Measurements from ENCODE around the gene MYOM3. TPM values are rescaled to one million over a fixed set of nuclear protein-coding genes. Genes with fewer than 3 reads are reported as not detected.

The MYOM3 gene
- total RNA-seq, 1 donor from 2014 or later = 1.2 TPM

- Histone ChIP-seq H3K27ac (no peak overlapping the region), H3K4me3 (no peak overlapping the region), H3K4me1 (no peaks in the 10 kb centered on the region), H3K36me3 (no peaks in the 10 kb centered on the region), H3K27me3 (no peaks in the 10 kb centered on the region), H3K9me3 (no peaks in the 10 kb centered on the region)
- intact Hi-C loops (cut with DNase I) = loop anchor here (5.0 kb wide), 1 partner anchor 318 kb away; no protein-coding TSS in a partner anchor
- no peak for TF ChIP-seq CTCF (IDR thresholded peaks at IDR 0.05)
- DNase-seq (ENCODE audit: low spot score in 2 of 2) = no peak
Measured at GRCh38 chr1:24074196-24074595, 37.7 kb downstream of the MYOM3 start.

- Histone ChIP-seq H3K9me3 (no peaks in the 10 kb centered on the region), H3K27ac (no peak overlapping the region), H3K36me3 (no peaks in the 10 kb centered on the region), H3K27me3 (no peaks in the 10 kb centered on the region), H3K4me3 (no peak overlapping the region), H3K4me1 (no peaks in the 10 kb centered on the region)
- no peak for DNase-seq (ENCODE audit: low spot score in 2 of 2)
- TF ChIP-seq CTCF (IDR thresholded peaks at IDR 0.05) = no peak
- intact Hi-C loops (cut with DNase I) = loop anchor here (1.0 to 5.0 kb wide), 2 partner anchors 40 to 320 kb away; partner anchors contain the start of gene MYOM3
Measured at GRCh38 chr1:24071941-24072340, 40.0 kb downstream of the MYOM3 start.

GRCh38 chr1:24070821-24071393, 41.0 kb downstream of the MYOM3 start:
- Histone ChIP-seq H3K9me3 (no peaks in the 10 kb centered on the region), H3K27ac (no peak overlapping the region), H3K27me3 (no peaks in the 10 kb centered on the region), H3K36me3 (no peaks in the 10 kb centered on the region), H3K4me1 (no peaks in the 10 kb centered on the region), H3K4me3 (no peak overlapping the region)
- peak in 1 of 2 donors; percentile 87 for DNase-seq (ENCODE audit: low spot score in 2 of 2)
- intact Hi-C loops (cut with DNase I) = loop anchor here (1.0 to 5.0 kb wide), 2 partner anchors 41 to 321 kb away; partner anchors contain the start of gene MYOM3
- TF ChIP-seq CTCF (IDR thresholded peaks at IDR 0.05) = peak; percentile 80 to 95 (median 85)

- DNase-seq (ENCODE audit: low spot score in 2 of 2) = no peak
- intact Hi-C loops (cut with DNase I) = loop anchor here (5.0 kb wide), 1 partner anchor 322 kb away; no protein-coding TSS in a partner anchor
- H3K27me3 ChIP-seq = no peaks in the 10 kb centered on the region
- TF ChIP-seq CTCF (IDR thresholded peaks at IDR 0.05) = no peak
- H3K4me3 ChIP-seq = no peak overlapping the region
- no peaks in the 10 kb centered on the region for H3K36me3 ChIP-seq
- H3K4me1 ChIP-seq = no peaks in the 10 kb centered on the region
- no peak overlapping the region for H3K27ac ChIP-seq
- no peaks in the 10 kb centered on the region for H3K9me3 ChIP-seq
Measured at GRCh38 chr1:24069817-24070216, 42.1 kb downstream of the MYOM3 start.

GRCh38 chr1:24067978-24068377, 44.0 kb downstream of the MYOM3 start:
- TF ChIP-seq CTCF (IDR thresholded peaks at IDR 0.05) = no peak
- intact Hi-C loops (cut with DNase I) = no loop called here
- Histone ChIP-seq H3K27ac (no peak overlapping the region), H3K4me1 (no peaks in the 10 kb centered on the region), H3K36me3 (no peaks in the 10 kb centered on the region), H3K9me3 (no peaks in the 10 kb centered on the region), H3K4me3 (no peak overlapping the region), H3K27me3 (no peaks in the 10 kb centered on the region)
- DNase-seq (ENCODE audit: low spot score in 2 of 2) = no peak

Data from ascending aorta (tissue), 2 donors.